Activated CD4-positive, alpha-beta memory T cell treated with anti-CD3 and anti-CD28 coated beads for 36 hours (primary cell): ENCODE measurements around the gene TMEM74B. TPM values are rescaled to one million over a fixed set of nuclear protein-coding genes. Genes with fewer than 3 reads are reported as not detected.
"Not testable (repeated sequence)": the region's sequence is repeated elsewhere in the genome, so short reads cannot be mapped to it uniquely, and the experiment has no call there.

Source experiments
- CTCF ChIA-PET: fragments of 350-600 bp; sonication (Branson Sonifier 250); formaldehyde crosslinking; loops from one replicate; lab custom pipeline; 2021; ENCODE audit warnings: antibody characterized with exemption, inconsistent platforms; lab: Charles Lee
- POLR2A ChIA-PET: fragments of 350-600 bp; sonication (Branson Sonifier 250); formaldehyde crosslinking; loops from one replicate; lab custom pipeline; 2021; ENCODE audit warnings: antibody characterized with exemption; lab: Charles Lee
- DNase-seq: peaks from one replicate; pipeline ENCODE4 v3.0.0-alpha.2; 2020
- H3K27ac Mint-ChIP-seq: one replicate; pipeline ENCODE4 v1.8.0; 2021; ENCODE audit warnings: mixed read lengths
- H3K27me3 Mint-ChIP-seq: one replicate; pipeline ENCODE4 v1.8.0; 2021; ENCODE audit warnings: mixed read lengths
- H3K36me3 Mint-ChIP-seq: one replicate; pipeline ENCODE4 v1.8.0; 2021; ENCODE audit warnings: mixed read lengths
- H3K4me1 Mint-ChIP-seq: one replicate; pipeline ENCODE4 v1.8.0; 2021; ENCODE audit warnings: low read depth, mixed read lengths
- H3K4me3 Mint-ChIP-seq: one replicate; pipeline ENCODE4 v1.8.0; 2021; ENCODE audit warnings: mild to moderate bottlenecking, mixed read lengths
- H3K9me3 Mint-ChIP-seq: one replicate; pipeline ENCODE4 v1.8.0; 2021; ENCODE audit warnings: mixed read lengths
- intact Hi-C: fragments of 100-400 bp; cut with micrococcal nuclease; formaldehyde crosslinking; loops from one replicate; pipeline ENCODE4 v1.15.1; 2023
- total RNA-seq, 2 experiments: library from RNA; stranded (reverse); gene quantifications; one replicate each; pipeline ENCODE4 v1.2.3, GENCODE V29; 2021

The TMEM74B gene
- 1 to 10 TPM in 1 of 2 experiments, under 1 TPM in 1; 0.63 to 1.3 TPM for total RNA-seq

DNA sequence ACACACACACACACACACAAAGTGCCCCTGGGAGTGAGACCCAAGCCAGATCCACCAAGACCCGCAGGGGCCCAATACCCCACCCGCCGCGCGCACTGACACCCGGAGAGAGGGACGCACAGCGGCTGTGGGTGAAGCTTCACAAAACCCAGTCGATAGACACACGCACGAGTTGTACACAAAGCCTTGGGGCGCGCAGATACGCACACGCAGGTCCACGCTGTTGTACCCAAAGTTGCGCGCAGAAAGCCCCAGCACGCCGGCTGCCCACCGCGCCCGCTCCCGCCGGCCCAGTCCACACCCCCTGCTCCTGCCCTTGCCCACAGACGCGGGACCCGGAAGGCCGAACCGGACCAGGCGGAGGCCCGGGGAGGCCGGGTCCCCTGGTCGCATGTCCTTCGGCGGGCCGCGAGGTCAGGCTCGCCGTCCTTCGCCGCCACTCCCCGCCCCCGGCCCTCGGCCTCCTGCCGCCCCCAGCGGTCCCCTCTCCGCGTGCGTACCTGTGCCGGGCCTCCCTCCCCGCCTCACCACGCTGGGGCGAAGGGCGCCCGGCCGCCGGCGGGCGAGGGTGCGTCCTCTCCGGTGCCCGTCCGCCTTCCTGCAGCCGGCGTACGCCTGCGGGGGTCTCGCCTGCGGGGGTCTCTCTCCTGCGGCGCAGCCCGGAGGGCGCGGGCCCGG lies at the start of gene TMEM74B:
TSS of gene TMEM74B (minus strand) at position 344 of the 678 bp plus-strand sequence. CDS start 1,180 bp downstream, outside the sequence.
- Mint-ChIP-seq H3K27me3 (peaks cover 24% of the 10 kb centered on the region), H3K9me3 (no peaks in the 10 kb centered on the region), H3K4me1 (peaks cover 7% of the 10 kb centered on the region), H3K27ac (no peak within 1 kb of the TSS), H3K36me3 (no peaks in the 10 kb centered on the region), H3K4me3 (peak within 1 kb of the TSS; percentile 55)
- intact Hi-C loops = loop anchor here (1.0 kb wide), 1 partner anchor 76 kb away; no protein-coding TSS in a partner anchor
- DNase-seq = no peak
- CTCF ChIA-PET = interaction anchor here (0.6 to 1.5 kb wide), 4 partner anchors 21 to 228 kb away, joined by 3 to 5 read pairs (median 5); no protein-coding TSS in a partner anchor
- POLR2A ChIA-PET = no interaction called here

DNA sequence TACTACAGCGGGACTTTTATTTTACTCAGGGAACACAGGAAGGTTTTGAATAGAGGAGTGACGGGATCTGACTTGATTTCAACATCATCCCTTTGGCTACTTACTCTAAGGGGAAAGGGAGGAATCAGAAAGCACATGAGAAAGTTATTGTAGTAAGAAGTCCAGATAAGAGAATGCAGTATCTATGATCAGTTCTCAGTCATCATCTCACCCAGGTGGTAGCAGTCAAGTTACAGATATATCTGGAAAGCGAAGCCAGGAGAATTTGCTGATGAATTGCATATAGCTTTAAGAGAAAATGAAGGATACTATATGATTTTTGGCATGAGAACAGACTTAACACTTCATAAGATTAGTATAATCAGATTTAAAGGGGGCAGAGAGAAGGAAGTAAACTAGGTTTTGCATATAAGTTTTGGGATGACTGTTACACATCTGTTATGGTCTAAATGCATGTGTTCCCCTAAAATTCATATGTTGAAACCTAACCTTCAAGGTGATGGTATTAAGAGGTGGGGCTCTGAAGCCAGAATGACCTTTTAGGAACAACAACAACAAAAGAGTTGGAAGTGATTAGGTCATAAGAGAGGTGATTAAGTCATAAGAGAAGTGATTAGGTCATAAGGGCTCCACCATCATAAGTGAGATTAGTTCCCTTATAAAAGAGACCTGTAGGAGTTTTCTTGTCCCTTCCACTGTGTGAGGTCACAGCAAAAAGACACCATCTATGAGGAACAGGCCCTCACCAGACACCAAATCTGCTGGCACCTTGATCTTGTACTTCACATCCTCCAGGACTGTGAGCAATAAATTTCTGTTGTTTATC lies 47.7 kb upstream of the TMEM74B start:
- Mint-ChIP-seq H3K36me3 (no peaks in the 10 kb centered on the region), H3K9me3 (no peaks in the 10 kb centered on the region), H3K4me3 (no peak overlapping the region), H3K4me1 (no peaks in the 10 kb centered on the region), H3K27me3 (peaks cover 17% of the 10 kb centered on the region), H3K27ac (no peak overlapping the region)
- ChIA-PET POLR2A (no interaction called here), CTCF (no interaction called here)
- no peak for DNase-seq
- intact Hi-C loops = no loop called here

DNA sequence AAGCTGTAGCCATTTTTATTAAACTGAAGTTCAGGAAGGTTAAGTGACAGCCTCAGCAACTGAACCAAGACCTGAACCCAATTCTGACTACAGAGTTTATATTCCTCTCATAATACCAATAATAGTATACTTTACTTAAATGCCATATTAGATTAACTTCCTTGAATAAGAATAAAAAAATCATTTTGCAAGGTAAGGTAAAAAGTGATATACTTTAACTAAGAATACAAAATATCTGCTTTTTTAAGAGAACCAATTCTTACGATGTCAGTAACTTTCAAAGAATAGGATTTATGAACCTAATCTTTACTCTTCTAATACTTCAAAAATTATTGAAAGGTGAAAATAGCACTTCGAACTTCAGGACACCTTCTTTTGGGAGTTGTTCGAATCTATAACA lies 44.8 kb upstream of the TMEM74B start:
- peaks cover 17% of the 10 kb centered on the region for H3K27me3 Mint-ChIP-seq
- no peaks in the 10 kb centered on the region for H3K36me3 Mint-ChIP-seq
- no peak for DNase-seq
- peaks cover 9% of the 10 kb centered on the region for H3K4me1 Mint-ChIP-seq
- intact Hi-C loops = loop anchor here (5.0 kb wide), 2 partner anchors 38 to 208 kb away; partner anchors contain the start of gene SNPH
- ChIA-PET CTCF (interaction anchor here (0.8 to 1.7 kb wide), 2 partner anchors 16 to 236 kb away, joined by 3 to 6 read pairs; no protein-coding TSS in a partner anchor), POLR2A (no interaction called here)
- no peak overlapping the region for H3K27ac Mint-ChIP-seq
- H3K4me3 Mint-ChIP-seq = no peak overlapping the region
- H3K9me3 Mint-ChIP-seq = no peaks in the 10 kb centered on the region

DNA sequence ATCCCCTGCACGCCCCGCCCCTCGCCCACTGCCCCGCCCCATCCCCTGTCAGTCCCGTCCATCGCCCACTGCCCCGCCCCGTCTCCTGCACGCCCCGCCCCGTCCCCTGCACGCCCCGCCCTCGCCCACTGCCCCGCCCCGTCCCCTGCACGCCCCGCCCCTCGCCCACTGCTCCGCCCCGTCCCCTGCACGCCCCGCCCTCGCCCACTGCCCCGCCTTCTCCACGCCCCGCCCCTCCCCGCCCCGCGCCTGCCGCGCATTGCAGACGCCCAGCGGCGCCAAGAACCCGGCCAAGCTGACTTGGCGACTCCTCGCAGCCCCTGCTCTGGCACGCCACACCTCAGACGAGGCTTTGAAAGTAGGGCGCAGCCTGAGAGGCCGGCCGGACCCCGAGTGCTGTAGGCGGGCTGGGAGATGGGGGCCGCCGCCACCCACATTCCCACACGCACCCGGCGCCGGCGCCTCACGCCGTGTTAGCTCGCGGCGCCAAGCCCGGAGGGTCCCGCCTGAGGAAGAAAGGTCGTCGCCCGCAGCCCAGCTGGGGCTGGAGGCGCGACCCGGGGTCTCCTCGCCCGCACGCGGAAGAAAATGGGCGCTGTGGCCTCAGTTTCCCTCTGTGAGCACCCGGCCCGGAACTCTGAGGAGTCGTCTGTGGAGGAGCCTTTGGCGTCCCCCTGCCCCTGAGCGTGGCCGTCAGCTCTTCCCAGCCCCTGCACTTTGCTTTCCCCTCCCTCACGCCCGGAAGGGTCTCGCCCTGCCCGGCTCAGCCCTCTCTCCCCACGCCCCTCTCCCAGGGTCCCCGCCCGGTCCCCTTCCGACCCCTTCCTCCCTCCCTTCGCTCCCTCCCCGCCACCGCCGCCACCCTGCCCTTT lies 41.2 kb upstream of the TMEM74B start, which contains the start of gene RAD21L1:
TSS of gene RAD21L1 (plus strand) at position 262 of the 872 bp plus-strand sequence. CDS start 2,410 bp downstream, outside the sequence.
- Mint-ChIP-seq H3K27me3 (peaks cover 15% of the 10 kb centered on the region), H3K36me3 (no peaks in the 10 kb centered on the region), H3K27ac (no peak within 1 kb of the TSS), H3K4me1 (peaks cover 9% of the 10 kb centered on the region), H3K9me3 (peaks cover 9% of the 10 kb centered on the region), H3K4me3 (peak within 1 kb of the TSS; percentile 79)
- DNase-seq = peak; percentile 89
- intact Hi-C loops = loop anchor here (5.0 kb wide), 2 partner anchors 41 to 211 kb away; partner anchors contain the start of gene SNPH
- ChIA-PET POLR2A (no interaction called here), CTCF (interaction anchor here (0.6 to 1.9 kb wide), 3 partner anchors 13 to 232 kb away, joined by 3 to 5 read pairs (median 5); partner anchors contain the start of gene SNPH)

GRCh38 chr20:1225263-1225782 lies 40.5 kb upstream of the TMEM74B start:
- Mint-ChIP-seq H3K4me3 (peak overlapping the region; percentile 73), H3K27ac (no peak overlapping the region), H3K9me3 (peaks cover 9% of the 10 kb centered on the region), H3K4me1 (peaks cover 9% of the 10 kb centered on the region), H3K27me3 (peaks cover 13% of the 10 kb centered on the region), H3K36me3 (no peaks in the 10 kb centered on the region)
- DNase-seq = no peak
- CTCF ChIA-PET = interaction anchor here (1.4 to 1.9 kb wide), 2 partner anchors 12 to 41 kb away, joined by 5 read pairs; partner anchors contain the start of gene SNPH
- intact Hi-C loops = loop anchor here (5.0 kb wide), 2 partner anchors 42 to 212 kb away; partner anchors contain the start of gene SNPH
- POLR2A ChIA-PET = no interaction called here

GRCh38 chr20:1224205-1224890 lies 39.6 kb upstream of the TMEM74B start:
- no peaks in the 10 kb centered on the region for H3K36me3 Mint-ChIP-seq
- peaks cover 9% of the 10 kb centered on the region for H3K9me3 Mint-ChIP-seq
- H3K27ac Mint-ChIP-seq = no peak overlapping the region
- H3K4me1 Mint-ChIP-seq = peaks cover 9% of the 10 kb centered on the region
- CTCF ChIA-PET = interaction anchor here (0.7 to 1.9 kb wide), 2 partner anchors 11 to 243 kb away, joined by 3 to 5 read pairs; no protein-coding TSS in a partner anchor
- peaks cover 7% of the 10 kb centered on the region for H3K27me3 Mint-ChIP-seq
- no peak for DNase-seq
- POLR2A ChIA-PET = no interaction called here
- intact Hi-C loops = no loop called here
- H3K4me3 Mint-ChIP-seq = no peak overlapping the region

- H3K27ac Mint-ChIP-seq, POLR2A ChIA-PET, H3K4me1 Mint-ChIP-seq, intact Hi-C loops, CTCF ChIA-PET, H3K4me3 Mint-ChIP-seq, H3K9me3 Mint-ChIP-seq, H3K36me3 Mint-ChIP-seq, DNase-seq, H3K27me3 Mint-ChIP-seq: not testable (repeated sequence)
Observed at GRCh38 chr20:1222750-1223149, 38.0 kb upstream of the TMEM74B start.

GRCh38 chr20:1216527-1217427 lies 32.0 kb upstream of the TMEM74B start:
- intact Hi-C loops = loop anchor here (5.0 to 10.0 kb wide), 2 partner anchors 88 to 176 kb away; partner anchors contain the start of gene FKBP1A
- H3K4me3 Mint-ChIP-seq, H3K27me3 Mint-ChIP-seq, POLR2A ChIA-PET, H3K9me3 Mint-ChIP-seq, H3K36me3 Mint-ChIP-seq: not testable (repeated sequence)
- peak overlapping the region; percentile 84 for H3K27ac Mint-ChIP-seq
- peaks cover 33% of the 10 kb centered on the region for H3K4me1 Mint-ChIP-seq
- CTCF ChIA-PET = interaction anchor here (1.8 kb wide), 1 partner anchor 108 kb away, joined by 5 read pairs; no protein-coding TSS in a partner anchor
- DNase-seq = peak; percentile 17

- POLR2A ChIA-PET = no interaction called here
- peaks cover 33% of the 10 kb centered on the region for H3K4me1 Mint-ChIP-seq
- DNase-seq = peak; percentile 87
- peak overlapping the region; percentile 84 for H3K27ac Mint-ChIP-seq
- CTCF ChIA-PET = interaction anchor here (1.7 to 2.9 kb wide), 3 partner anchors 12 to 398 kb away, joined by 4 to 19 read pairs (median 5); no protein-coding TSS in a partner anchor
- H3K27me3 Mint-ChIP-seq = no peaks in the 10 kb centered on the region
- peak overlapping the region; percentile 54 for H3K4me3 Mint-ChIP-seq
- no peaks in the 10 kb centered on the region for H3K36me3 Mint-ChIP-seq
- intact Hi-C loops = loop anchor here (2.0 to 10.0 kb wide), 3 partner anchors 89 to 243 kb away; partner anchors contain the start of gene FKBP1A
- H3K9me3 Mint-ChIP-seq = no peaks in the 10 kb centered on the region
Observed at GRCh38 chr20:1215386-1216170, 30.8 kb upstream of the TMEM74B start.
